ENCODE results near the gene BDKRB1. TPM values are rescaled to one million over a fixed set of nuclear protein-coding genes. Genes with fewer than 3 reads are reported as not detected.

The BDKRB1 gene
- total and polyA plus RNA-seq, 10 of the 15 experiments (the other 5 are each of a cell fraction or from before 2014, with no cell fraction given), result 0.21 TPM; not detected in 9

GRCh38 chr14:96285667-96286066, 29.7 kb downstream of the BDKRB1 start (continued):
- TF ChIP-seq E2F8 (IDR thresholded peaks at IDR 0.05; ENCODE audit: low read depth, partially characterized antibody) (no peak), ZNF274 (IDR thresholded peaks at IDR 0.05; ENCODE audit: insufficient read depth, insufficient read length) (no peak), ZNF622 (IDR thresholded peaks at IDR 0.05) (no peak), ZNF592 (IDR thresholded peaks at IDR 0.05) (no peak), EZH2 (IDR thresholded peaks at IDR 0.05; ENCODE audit: borderline replicate concordance, control insufficient read depth, low read depth, low read length) (no peak), KDM1A (IDR thresholded peaks at IDR 0.05; ENCODE audit: borderline replicate concordance) (no peak), ZBTB11 (CRISPR knock-in tag; IDR thresholded peaks at IDR 0.05) (no peak), ELK1 (IDR thresholded peaks at IDR 0.05; ENCODE audit: low read depth, low read length) (no peak), CBX5 (IDR thresholded peaks at IDR 0.05; ENCODE audit: low read depth) (no peak), BHLHE40 (IDR thresholded peaks at IDR 0.05; ENCODE audit: borderline replicate concordance in 1 of 2, low read depth in 2 of 2, low read length in 1 of 2) (no peak), PBX3 (IDR thresholded peaks at IDR 0.05; ENCODE audit: insufficient replicate concordance, low read depth, low read length) (no peak)
